Glomerular visceral epithelial cell (primary cell): Measurements from ENCODE around the gene NOS1.
A peak's percentile ranks its signal among the peaks of the same experiment; 100 is the strongest.
"Not testable (repeated sequence)": the region's sequence is repeated elsewhere in the genome, so short reads cannot be mapped to it uniquely, and the experiment has no call there.

Source experiments
- DNase-seq: peaks from one replicate; pipeline ENCODE4 v3.0.0-alpha.2; 2016; ENCODE audit errors: extremely low spot score

Gene NOS1

GRCh38 chr12:117262749-117263148 lies 98.7 kb downstream of the NOS1 start:
- DNase-seq = no peak

GRCh38 chr12:117261247-117261646 lies 100.2 kb downstream of the NOS1 start:
- peak; percentile 24 for DNase-seq

DNA sequence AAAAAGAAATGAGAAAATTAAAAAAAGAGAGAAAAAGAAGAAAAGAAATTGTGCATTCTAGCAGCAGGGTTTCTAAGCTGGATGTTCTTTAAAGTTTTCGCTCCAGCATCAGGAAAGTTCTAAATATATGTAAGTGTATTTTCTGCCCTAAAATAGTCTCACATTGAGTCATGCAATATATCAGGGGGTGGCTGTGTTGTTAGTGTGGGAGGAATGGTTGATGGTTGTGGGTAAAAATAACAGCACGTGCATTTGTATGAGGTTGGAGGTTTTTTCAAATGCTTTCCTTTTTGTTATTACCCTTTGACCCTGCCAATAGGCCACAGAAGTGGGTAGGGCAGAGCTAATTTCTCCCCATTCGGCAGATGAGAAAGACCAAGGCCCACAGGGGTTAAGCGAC lies 106.0 kb downstream of the NOS1 start:
- no peak for DNase-seq

GRCh38 chr12:117243488-117243887 lies 117.9 kb downstream of the NOS1 start:
- DNase-seq = no peak

DNA sequence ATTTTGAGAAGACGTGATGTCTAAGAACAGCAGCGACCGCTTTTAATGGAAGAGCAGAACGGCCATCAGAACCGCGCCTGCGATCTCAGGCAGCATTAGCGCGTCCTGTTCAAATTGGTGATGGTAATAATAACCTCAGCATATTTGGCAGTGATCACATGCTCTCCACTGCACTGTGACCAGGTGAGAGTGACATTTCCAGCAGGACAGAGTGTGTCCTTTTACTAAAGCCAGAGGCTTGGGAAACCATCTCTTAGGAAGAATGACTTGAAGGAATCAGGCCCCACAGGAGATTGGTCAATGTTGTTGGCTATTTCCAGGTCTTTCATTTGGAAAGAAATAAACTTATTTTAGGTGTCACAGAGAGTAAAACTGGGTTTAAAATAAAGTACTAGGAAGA lies 119.7 kb downstream of the NOS1 start:
- no peak for DNase-seq

- no peak for DNase-seq
These were observed 121.2 kb downstream of the NOS1 start for GRCh38 chr12:117240081-117240755.

- peak; percentile 51 for DNase-seq
These were observed 124.9 kb downstream of the NOS1 start for GRCh38 chr12:117236456-117237001.

- no peak for DNase-seq
These were observed 126.2 kb downstream of the NOS1 start for GRCh38 chr12:117235261-117235660.

DNA sequence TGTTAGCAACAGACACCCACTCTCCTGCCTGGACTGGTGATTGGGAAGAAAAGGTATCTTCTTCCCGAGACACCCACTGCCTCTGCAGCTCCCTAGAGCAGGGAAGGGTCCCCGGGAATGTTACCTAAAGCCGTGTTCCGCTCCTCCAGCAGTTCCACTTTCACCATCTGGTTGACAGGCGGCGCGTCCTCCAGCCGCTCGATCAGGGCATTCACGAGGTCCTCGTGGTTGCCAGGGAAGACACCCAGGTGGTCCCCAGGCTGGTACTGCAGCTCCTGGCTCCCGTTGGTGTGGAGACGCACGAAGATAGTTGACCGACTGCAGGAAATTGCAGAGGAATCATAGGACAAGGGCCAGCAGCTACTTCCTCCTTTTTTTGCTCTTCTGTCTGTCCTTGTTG lies 127.0 kb downstream of the NOS1 start:
- no peak for DNase-seq

- DNase-seq = no peak
These were observed 129.7 kb downstream of the NOS1 start for GRCh38 chr12:117231750-117232149.

- DNase-seq = no peak
These were observed 133.2 kb downstream of the NOS1 start for GRCh38 chr12:117228239-117228638.

- no peak for DNase-seq
These were observed 134.3 kb downstream of the NOS1 start for GRCh38 chr12:117227000-117227653.

DNA sequence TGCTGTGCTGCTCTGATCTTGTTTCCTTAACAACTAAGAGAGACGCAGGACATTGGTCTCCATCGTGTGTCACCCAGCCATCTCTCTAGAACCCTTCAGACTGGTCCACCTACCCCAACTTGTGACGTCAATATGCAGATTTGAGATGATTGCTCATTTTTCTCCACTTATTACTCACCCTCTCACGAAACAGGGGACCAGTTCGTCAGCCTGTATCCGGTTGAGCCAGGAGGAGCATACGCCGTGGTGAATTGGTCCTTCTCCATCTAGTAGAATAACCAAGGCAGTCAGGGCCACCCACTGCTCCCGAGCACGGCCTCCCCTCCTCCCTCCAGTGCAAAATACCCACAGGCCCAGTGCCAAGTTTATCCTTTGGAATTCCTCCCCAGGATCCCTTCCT lies 134.9 kb downstream of the NOS1 start:
- DNase-seq = no peak

DNA sequence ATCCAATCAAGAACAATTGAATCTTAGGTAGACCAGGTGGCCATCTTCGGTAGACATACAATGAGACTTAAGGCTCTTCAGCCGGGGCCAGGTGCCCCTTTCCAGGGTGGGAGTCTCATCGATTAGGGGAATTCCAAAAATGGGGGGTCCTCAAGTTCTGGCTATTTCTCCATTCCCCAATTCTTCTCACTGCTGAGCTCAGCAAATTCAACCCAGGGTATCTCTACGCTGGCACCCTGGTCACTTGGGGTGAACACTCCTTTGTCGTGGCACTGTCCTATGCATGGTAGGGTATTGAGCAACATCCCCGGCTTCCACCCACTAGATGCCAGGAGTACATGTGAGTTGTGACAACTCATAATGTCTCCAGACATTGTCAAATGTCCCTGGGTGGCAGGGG lies 136.2 kb downstream of the NOS1 start:
- no peak for DNase-seq

GRCh38 chr12:117220947-117221346 lies 140.5 kb downstream of the NOS1 start:
- DNase-seq = not testable (repeated sequence)

- DNase-seq = no peak
These were observed 143.3 kb downstream of the NOS1 start for GRCh38 chr12:117218149-117218548.

DNA sequence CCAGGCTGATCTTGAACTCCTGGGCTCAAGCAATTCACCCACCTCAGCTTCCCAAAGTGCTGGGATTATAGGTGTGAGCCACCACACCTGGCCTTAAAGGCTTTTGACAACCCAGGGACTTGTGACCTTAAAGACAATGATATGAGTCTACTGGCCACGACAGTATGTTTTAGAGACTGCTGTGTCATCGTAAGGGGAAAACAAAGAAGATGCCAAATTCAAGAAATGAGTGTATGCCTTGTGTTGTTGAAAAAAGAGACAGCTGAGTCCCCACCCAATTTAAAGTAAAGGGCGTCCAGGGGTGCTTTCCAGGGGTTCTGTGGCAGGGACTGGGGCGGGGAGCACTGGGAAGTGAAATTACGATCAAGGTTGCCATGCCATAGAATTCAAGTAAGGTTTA lies 144.7 kb downstream of the NOS1 start:
- no peak for DNase-seq

DNA sequence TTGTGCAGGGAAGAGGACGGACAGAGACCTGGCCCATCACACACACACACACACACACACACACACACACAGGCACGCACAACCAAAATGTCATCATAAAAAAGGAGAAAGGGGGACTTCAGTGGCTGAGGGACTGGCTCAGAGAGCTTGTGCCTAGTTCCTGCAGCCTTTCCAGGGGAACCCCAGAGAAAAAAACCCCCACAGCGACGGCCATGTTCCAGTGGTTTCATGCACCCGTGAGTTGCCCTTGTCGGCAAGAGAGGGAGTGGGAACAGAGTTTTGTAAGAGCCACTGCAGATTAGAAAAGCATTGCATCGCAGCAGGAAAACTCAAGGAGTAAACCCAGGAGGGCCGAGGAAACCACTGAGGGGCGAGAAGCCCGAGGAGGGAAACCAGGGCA lies 146.6 kb downstream of the NOS1 start:
- DNase-seq = no peak

DNA sequence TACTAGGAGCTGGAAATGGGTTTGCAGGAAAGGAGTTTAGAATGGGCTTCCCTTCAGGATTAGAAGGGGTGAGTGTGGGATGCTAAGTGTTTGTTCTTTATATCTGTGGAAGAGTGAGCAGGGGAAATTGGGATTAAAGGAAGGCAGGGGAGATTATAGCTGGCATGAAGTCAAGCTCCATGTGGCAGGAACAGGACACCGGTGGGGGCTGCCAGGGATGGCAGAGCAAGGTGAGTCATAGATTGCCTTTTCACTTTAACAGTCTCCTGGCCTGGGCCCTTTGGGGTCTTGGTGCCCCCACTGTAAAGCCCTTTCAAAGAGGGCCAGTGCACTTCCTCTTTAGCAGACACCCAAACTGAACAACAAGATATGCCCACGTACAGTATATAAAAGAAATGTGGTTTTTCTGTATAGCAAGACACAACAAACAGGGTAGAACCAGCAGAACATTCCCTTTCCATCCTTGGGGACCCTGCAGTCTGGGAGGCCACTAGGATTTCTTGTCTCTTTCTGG lies 148.1 kb downstream of the NOS1 start:
- no peak for DNase-seq

GRCh38 chr12:117212563-117213190 lies 148.7 kb downstream of the NOS1 start:
- DNase-seq = peak; percentile 66

DNA sequence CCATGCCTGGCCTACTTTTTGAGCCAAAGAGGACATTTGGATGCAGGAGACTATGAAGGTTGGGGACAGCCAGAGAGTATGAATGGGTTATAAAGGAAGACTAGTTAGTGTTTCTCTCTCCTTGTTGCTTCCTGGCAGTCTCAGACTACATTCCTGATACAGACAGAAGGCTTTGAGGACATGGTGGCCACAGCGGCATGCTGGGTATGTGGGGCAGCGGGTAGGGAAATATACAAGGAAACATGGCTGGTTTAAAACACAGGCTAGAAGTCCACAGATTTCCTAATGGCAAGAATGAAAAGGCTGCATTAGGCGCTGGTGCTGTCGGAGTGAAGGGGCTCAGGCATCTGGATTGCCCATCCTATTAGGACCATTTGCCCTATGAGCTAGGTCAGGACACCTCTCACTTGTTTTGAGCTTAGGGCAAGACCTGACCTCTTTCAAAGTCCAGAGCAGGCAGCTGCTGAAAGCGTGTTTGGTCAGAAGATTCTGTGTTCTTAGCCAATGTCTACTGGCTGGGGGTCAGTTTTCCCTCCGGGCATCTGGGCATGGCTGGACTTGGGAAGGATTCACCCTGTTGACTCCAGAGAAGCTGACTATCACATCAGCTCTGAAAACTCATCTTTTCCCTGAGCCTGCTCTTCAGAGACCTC lies 151.0 kb downstream of the NOS1 start:
- no peak for DNase-seq

GRCh38 chr12:117209626-117210025 lies 151.8 kb downstream of the NOS1 start:
- no peak for DNase-seq
